ENCODE data around the gene HTT.

GRCh38 chr4:3251691-3252479 is 177.4 kb downstream of the HTT start:
- TF ChIP-seq CTCF (conservative IDR thresholded peaks at IDR 0.05; ENCODE audit: low read depth, low read length) (no peak), EZH2 (IDR thresholded peaks at IDR 0.05; ENCODE audit: borderline replicate concordance, low read depth, low read length, poor library complexity, severe bottlenecking) (no peak)
